Tibial artery (tissue), 4 donors: ENCODE measurements around the gene SPATA17.
"Not testable (repeated sequence)": the region's sequence is repeated elsewhere in the genome, so short reads cannot be mapped to it uniquely, and the experiment has no call there.

Experiments
- DNase-seq, 2 donors: peaks; one replicate each; pipeline ENCODE4 v3.0.0-alpha.2; 2019
- H3K27ac ChIP-seq, 2 donors: fragments of 200-600 bp; sonication (generic) in 1 of 2; 1 replicate in 1 of 2; 2 replicates in 1 of 2; pipeline ENCODE4 v1.5.1; 2018 to 2019; ENCODE audit warnings: mild to moderate bottlenecking in 1 of 2
- H3K27me3 ChIP-seq, 2 donors: fragments of 200-600 bp; sonication (generic) in 1 of 2; one replicate each; pipeline versions ENCODE4 v1.5.1 to v1.6.0; 2016 to 2019
- H3K36me3 ChIP-seq, 3 donors: fragments of 200-600 bp; sonication (generic) in 2 of 3; one replicate each; pipeline ENCODE4 v1.5.1; 2016 to 2019; ENCODE audit warnings: mild to moderate bottlenecking in 2 of 3
- H3K4me1 ChIP-seq, 4 donors: fragments of 200-600 bp; sonication (generic) in 2 of 4; 1 replicate in 3 of 4; 2 replicates in 1 of 4; pipeline ENCODE4 v1.5.1; 2016 to 2019
- H3K4me3 ChIP-seq, 2 donors: fragments of 200-600 bp; sonication (generic) in 1 of 2; 1 replicate in 1 of 2; 2 replicates in 1 of 2; pipeline ENCODE4 v1.5.1; 2018 to 2019; ENCODE audit warnings: mild to moderate bottlenecking in 2 of 2
- H3K9me3 ChIP-seq, 3 donors: fragments of 200-600 bp; sonication (generic) in 1 of 3; one replicate each; pipeline ENCODE4 v1.5.1; 2016 to 2019
- intact Hi-C: fragments of 100-400 bp; cut with DNase I; formaldehyde crosslinking; loops from one replicate; pipeline ENCODE4 v1.15.0; 2023; ENCODE audit warnings: low total_unique reads
- TF ChIP-seq, protein P1 (sequence below), 2 experiments: fragments of 200-600 bp in 1 of 2; fragments of 450-650 bp in 1 of 2; IDR thresholded peaks; one replicate each; pipeline ENCODE4 v1.5.1; 2017 to 2019; ENCODE audit warnings: antibody characterized with exemption in 2 of 2, mild to moderate bottlenecking in 1 of 2, moderate library complexity in 1 of 2

Gene SPATA17

DNA sequence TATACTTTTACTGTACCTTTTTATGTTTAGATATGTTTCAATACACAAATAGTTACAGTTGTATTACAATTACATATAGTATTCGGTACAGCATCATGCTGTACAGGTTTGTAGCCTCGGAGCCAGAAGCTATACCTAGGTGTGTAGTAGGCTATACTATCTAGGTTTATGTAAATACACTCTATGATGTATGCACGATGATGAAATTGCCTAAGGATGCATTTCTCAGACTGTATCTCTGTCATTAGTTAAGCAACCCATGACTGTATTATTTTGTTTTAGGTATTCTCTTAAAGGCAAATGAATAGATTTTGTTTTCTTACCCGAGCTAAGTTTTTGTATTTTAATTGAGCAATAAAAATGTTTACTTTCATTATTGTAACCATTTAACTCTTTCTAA lies 56.4 kb downstream of the SPATA17 start:
- intact Hi-C loops = no loop called here
- Histone ChIP-seq H3K27ac (no peak overlapping the region), H3K9me3 (no peaks in the 10 kb centered on the region), H3K4me1 (no peaks in the 10 kb centered on the region), H3K27me3 (no peaks in the 10 kb centered on the region), H3K36me3 (no peaks in the 10 kb centered on the region), H3K4me3 (no peak overlapping the region)
- DNase-seq = no peak
- TF ChIP-seq, protein P1, sequence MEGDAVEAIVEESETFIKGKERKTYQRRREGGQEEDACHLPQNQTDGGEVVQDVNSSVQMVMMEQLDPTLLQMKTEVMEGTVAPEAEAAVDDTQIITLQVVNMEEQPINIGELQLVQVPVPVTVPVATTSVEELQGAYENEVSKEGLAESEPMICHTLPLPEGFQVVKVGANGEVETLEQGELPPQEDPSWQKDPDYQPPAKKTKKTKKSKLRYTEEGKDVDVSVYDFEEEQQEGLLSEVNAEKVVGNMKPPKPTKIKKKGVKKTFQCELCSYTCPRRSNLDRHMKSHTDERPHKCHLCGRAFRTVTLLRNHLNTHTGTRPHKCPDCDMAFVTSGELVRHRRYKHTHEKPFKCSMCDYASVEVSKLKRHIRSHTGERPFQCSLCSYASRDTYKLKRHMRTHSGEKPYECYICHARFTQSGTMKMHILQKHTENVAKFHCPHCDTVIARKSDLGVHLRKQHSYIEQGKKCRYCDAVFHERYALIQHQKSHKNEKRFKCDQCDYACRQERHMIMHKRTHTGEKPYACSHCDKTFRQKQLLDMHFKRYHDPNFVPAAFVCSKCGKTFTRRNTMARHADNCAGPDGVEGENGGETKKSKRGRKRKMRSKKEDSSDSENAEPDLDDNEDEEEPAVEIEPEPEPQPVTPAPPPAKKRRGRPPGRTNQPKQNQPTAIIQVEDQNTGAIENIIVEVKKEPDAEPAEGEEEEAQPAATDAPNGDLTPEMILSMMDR (IDR thresholded peaks at IDR 0.05) = no peak

DNA sequence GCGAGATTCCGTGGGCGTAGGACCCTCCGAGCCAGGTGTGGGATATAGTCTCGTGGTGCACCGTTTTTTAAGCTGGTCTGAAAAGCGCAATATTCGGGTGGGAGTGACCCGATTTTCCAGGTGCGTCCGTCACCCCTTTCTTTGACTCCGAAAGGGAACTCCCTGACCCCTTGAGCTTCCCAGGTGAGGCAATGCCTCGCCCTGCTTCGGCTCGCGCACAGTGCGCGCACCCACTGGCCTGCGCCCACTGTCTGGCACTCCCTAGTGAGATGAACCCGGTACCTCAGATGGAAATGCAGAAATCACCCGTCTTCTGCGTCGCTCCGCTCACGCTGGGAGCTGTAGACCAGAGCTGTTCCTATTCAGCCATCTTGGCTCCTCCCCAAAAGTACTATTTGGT lies 65.0 kb downstream of the SPATA17 start:
- H3K9me3 ChIP-seq, H3K36me3 ChIP-seq, intact Hi-C loops, H3K27me3 ChIP-seq, H3K27ac ChIP-seq, H3K4me3 ChIP-seq, H3K4me1 ChIP-seq, DNase-seq: not testable (repeated sequence)

DNA sequence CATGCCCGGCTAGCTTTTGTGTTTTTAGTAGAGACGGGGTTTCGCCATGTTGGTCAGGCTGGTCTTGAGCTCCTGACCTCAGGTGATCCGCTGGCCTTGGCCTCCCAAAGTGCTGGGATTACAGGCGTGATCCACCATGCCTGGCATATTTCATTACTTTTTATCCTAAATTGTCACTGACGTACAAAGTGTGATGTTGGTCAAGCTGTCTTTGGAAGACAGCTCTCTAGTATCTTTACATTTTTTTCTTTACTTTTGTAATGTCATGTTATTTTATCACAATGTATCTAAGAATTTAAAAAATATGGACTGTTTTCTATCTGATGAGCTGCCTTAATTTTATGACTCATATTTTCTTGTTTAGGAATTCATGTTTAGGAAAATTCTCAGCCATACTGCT lies 72.2 kb downstream of the SPATA17 start:
- H3K27me3 ChIP-seq = no peaks in the 10 kb centered on the region
- H3K36me3 ChIP-seq = no peaks in the 10 kb centered on the region
- H3K9me3 ChIP-seq = no peaks in the 10 kb centered on the region
- H3K27ac ChIP-seq = no peak overlapping the region
- H3K4me3 ChIP-seq = no peak overlapping the region
- intact Hi-C loops = no loop called here
- TF ChIP-seq, protein P1 (IDR thresholded peaks at IDR 0.05) = no peak
- H3K4me1 ChIP-seq = no peaks in the 10 kb centered on the region
- no peak for DNase-seq

GRCh38 chr1:217712925-217713597 lies 81.9 kb downstream of the SPATA17 start:
- Histone ChIP-seq H3K9me3 (no peaks in the 10 kb centered on the region), H3K27me3 (no peaks in the 10 kb centered on the region), H3K36me3 (no peaks in the 10 kb centered on the region), H3K4me1 (no peaks in the 10 kb centered on the region), H3K27ac (no peak overlapping the region), H3K4me3 (no peak overlapping the region)
- DNase-seq = no peak
- intact Hi-C loops = no loop called here
- TF ChIP-seq, protein P1 (IDR thresholded peaks at IDR 0.05) = no peak

DNA sequence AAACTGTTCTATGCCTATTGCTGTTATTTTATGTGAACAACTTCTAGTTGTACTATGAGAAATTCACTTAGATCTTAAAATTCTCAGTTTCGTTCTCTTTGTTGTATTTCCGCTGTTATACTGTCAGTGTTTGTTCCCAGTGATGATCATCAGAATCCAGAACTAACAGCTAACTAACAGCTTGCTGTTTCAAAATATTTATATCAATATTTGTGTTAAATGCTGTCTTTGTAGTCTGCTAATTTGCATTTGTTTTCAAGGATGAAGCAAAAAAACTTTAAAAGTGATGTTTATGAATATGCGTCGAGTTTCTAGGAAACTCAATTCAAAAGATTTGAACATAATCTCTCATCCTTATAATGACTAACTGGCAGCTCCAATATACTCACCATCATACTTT lies 84.5 kb downstream of the SPATA17 start:
- Histone ChIP-seq H3K4me3 (no peak overlapping the region), H3K27ac (no peak overlapping the region), H3K36me3 (no peaks in the 10 kb centered on the region), H3K9me3 (no peaks in the 10 kb centered on the region), H3K4me1 (no peaks in the 10 kb centered on the region), H3K27me3 (no peaks in the 10 kb centered on the region)
- TF ChIP-seq, protein P1 (IDR thresholded peaks at IDR 0.05) = no peak
- intact Hi-C loops = no loop called here
- DNase-seq = no peak

- intact Hi-C loops = no loop called here
- Histone ChIP-seq H3K27me3 (no peaks in the 10 kb centered on the region), H3K36me3 (no peaks in the 10 kb centered on the region), H3K4me1 (no peaks in the 10 kb centered on the region), H3K4me3 (no peak overlapping the region), H3K27ac (no peak overlapping the region), H3K9me3 (no peaks in the 10 kb centered on the region)
- no peak for DNase-seq
- TF ChIP-seq, protein P1 (IDR thresholded peaks at IDR 0.05) = no peak
Observed at GRCh38 chr1:217717959-217718358, 86.8 kb downstream of the SPATA17 start.
